SU-DHL-6 (cell line): ENCODE results near the gene PYDC1.
"Not testable (repeated sequence)": the region's sequence is repeated elsewhere in the genome, so short reads cannot be mapped to it uniquely, and the experiment has no call there.

Experiments used
- H2AFZ ChIP-seq: fragments of 200-600 bp; sonication (generic); 2 replicates; pipeline ENCODE4 v1.6.1; 2014; ENCODE audit warnings: low read depth, mild to moderate bottlenecking, moderate library complexity, mixed read lengths, antibody characterized with exemption, low read length; ENCODE audit not compliant: severe bottlenecking
- H3F3A ChIP-seq: fragments of 200-600 bp; shearing (Covaris generic); 2 replicates; pipeline ENCODE4 v1.6.0; 2016; ENCODE audit warnings: antibody characterized with exemption, mild to moderate bottlenecking; ENCODE audit not compliant: insufficient read depth
- H3K27ac ChIP-seq: fragments of 200-600 bp; sonication (generic); 2 replicates; pipeline ENCODE4 v1.5.1; 2016; ENCODE audit warnings: low read depth, mild to moderate bottlenecking, low read length, moderate library complexity, mixed read lengths
- H3K27me3 ChIP-seq: fragments of 200-600 bp; sonication (generic), shearing (Covaris generic); 2 replicates; pipeline ENCODE4 v1.6.0; 2014; ENCODE audit warnings: mild to moderate bottlenecking, low read length
- H3K36me3 ChIP-seq: fragments of 200-600 bp; sonication (generic); 2 replicates; pipeline ENCODE4 v1.6.1; 2014; ENCODE audit warnings: mild to moderate bottlenecking, low read length, mixed read lengths
- H3K4me2 ChIP-seq: fragments of 300-600, 200-600 bp; shearing (Covaris generic), sonication (generic); 2 replicates; pipeline ENCODE4 v1.6.0; 2014; ENCODE audit warnings: low read length, low read depth, mild to moderate bottlenecking; ENCODE audit not compliant: poor library complexity, severe bottlenecking
- H3K4me3 ChIP-seq: fragments of 200-600 bp; sonication (generic); 2 replicates; pipeline ENCODE4 v1.5.1; 2014; ENCODE audit warnings: antibody characterized with exemption, low read length, mild to moderate bottlenecking, mixed read lengths; ENCODE audit not compliant: insufficient read depth, poor library complexity, severe bottlenecking
- H3K79me2 ChIP-seq: fragments of 200-600 bp; sonication (generic); 2 replicates; pipeline ENCODE4 v1.6.1; 2014; ENCODE audit warnings: mild to moderate bottlenecking, low read length, moderate library complexity; ENCODE audit not compliant: insufficient read depth
- H3K9ac ChIP-seq: fragments of 200-600 bp; sonication (generic); 2 replicates; pipeline ENCODE4 v1.7.0; 2014; ENCODE audit warnings: mild to moderate bottlenecking, low read length
- H3K9me2 ChIP-seq: fragments of 200-600 bp; sonication (generic); replicated peaks from 2 replicates; pipeline ENCODE4 v1.6.1; 2014; ENCODE audit warnings: low read length; ENCODE audit not compliant: insufficient read depth
- H3K9me3 ChIP-seq: fragments of 200-600 bp; sonication (generic); 2 replicates; pipeline ENCODE4 v1.6.1; 2014; ENCODE audit warnings: low read length, mixed read lengths; ENCODE audit not compliant: insufficient read depth
- H4K20me1 ChIP-seq: fragments of 200-600 bp; sonication (generic); 2 replicates; pipeline ENCODE4 v1.6.1; 2014; ENCODE audit warnings: low read depth, mild to moderate bottlenecking, antibody characterized with exemption, low read length, moderate library complexity, mixed read lengths
- CTCF ChIP-seq: fragments of 200-600 bp; sonication (generic); IDR thresholded peaks from one replicate; pipeline ENCODE4 v1.5.1; 2017; ENCODE audit warnings: antibody characterized with exemption, mild to moderate bottlenecking, low read length, moderate library complexity; ENCODE audit not compliant: insufficient read depth, poor library complexity, severe bottlenecking
- EZH2phosphoT487 ChIP-seq: fragments of 200-600 bp; sonication (generic), shearing (Covaris generic); conservative IDR thresholded peaks from 2 replicates; pipeline ENCODE4 v1.6.1; 2018; ENCODE audit warnings: mild to moderate bottlenecking, antibody characterized with exemption, low read length, moderate library complexity, mixed read lengths

PYDC1 gene

DNA sequence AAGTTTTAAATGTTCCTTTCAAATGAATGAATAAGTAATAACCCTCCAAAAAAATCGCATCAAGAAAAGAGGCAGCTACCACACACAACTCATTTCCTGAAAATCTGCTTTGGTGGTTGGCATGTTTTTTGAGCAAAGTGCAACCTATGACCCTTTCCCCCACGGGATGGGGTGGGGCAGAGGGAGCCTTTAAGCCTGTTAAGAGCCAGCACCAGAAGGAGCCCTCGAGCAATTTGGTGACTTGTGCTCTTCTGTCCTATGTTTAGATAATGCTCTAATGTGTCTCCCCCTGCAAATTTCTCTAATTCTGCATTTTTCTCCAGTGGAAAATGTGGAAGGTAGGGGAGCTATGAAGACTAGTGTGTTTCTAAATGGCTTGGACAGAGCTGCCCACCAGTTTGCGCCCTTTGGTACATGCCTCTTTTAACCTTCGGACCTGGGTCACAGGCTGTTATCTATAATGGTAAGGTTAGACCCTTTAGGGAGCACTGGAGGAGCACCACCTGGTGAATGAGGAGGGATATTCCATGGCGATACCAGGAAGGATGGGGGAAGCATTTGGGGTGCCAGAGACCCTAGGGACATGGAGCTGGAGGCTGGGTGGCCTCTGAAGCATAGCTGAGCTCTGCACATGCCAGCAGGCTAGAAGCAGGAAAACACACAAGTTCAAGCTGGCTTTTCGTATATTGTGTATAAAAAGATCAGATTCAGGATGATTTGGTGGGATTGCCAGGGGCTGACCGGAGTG is 15.9 kb downstream of the PYDC1 start:
- Histone ChIP-seq H3K9me2 (no peaks in the 10 kb centered on the region), H2AFZ (no peak overlapping the region), H3K27ac (no peak overlapping the region), H3F3A (peaks cover 46% of the 10 kb centered on the region), H3K79me2 (no peaks in the 10 kb centered on the region), H3K4me3 (no peak overlapping the region), H3K36me3 (no peaks in the 10 kb centered on the region), H4K20me1 (no peaks in the 10 kb centered on the region), H3K4me2 (peak overlapping the region; percentile 61), H3K27me3 (no peaks in the 10 kb centered on the region), H3K9ac (no peak overlapping the region), H3K9me3 (no peaks in the 10 kb centered on the region)
- no peak for TF ChIP-seq CTCF
- no peak for TF ChIP-seq EZH2phosphoT487

GRCh38 chr16:31200111-31200510 is 16.8 kb downstream of the PYDC1 start:
- H3K27ac ChIP-seq, result not testable (repeated sequence)

GRCh38 chr16:31199430-31200041 is 17.4 kb downstream of the PYDC1 start:
- Histone ChIP-seq H3F3A (peaks cover 59% of the 10 kb centered on the region), H3K9ac (no peak overlapping the region), H3K9me2 (no peaks in the 10 kb centered on the region), H2AFZ (no peak overlapping the region), H3K27ac (no peak overlapping the region), H3K4me3 (no peak overlapping the region), H3K79me2 (no peaks in the 10 kb centered on the region), H4K20me1 (peaks cover 6% of the 10 kb centered on the region; the same call in 1 of the 2 replicates), H3K27me3 (no peaks in the 10 kb centered on the region), H3K36me3 (peaks cover 6% of the 10 kb centered on the region), H3K4me2 (no peak overlapping the region), H3K9me3 (no peaks in the 10 kb centered on the region)
- TF ChIP-seq CTCF (no peak), EZH2phosphoT487 (no peak)

More at GRCh38 chr16:31200111-31200510, 16.8 kb downstream of the PYDC1 start:
- H4K20me1 ChIP-seq, H3K36me3 ChIP-seq, H3K4me3 ChIP-seq, H3K4me2 ChIP-seq, H2AFZ ChIP-seq, H3K9me2 ChIP-seq, H3K27me3 ChIP-seq, H3K9me3 ChIP-seq, H3K79me2 ChIP-seq, H3K9ac ChIP-seq: not testable (repeated sequence)
- peaks cover 54% of the 10 kb centered on the region for H3F3A ChIP-seq

DNA sequence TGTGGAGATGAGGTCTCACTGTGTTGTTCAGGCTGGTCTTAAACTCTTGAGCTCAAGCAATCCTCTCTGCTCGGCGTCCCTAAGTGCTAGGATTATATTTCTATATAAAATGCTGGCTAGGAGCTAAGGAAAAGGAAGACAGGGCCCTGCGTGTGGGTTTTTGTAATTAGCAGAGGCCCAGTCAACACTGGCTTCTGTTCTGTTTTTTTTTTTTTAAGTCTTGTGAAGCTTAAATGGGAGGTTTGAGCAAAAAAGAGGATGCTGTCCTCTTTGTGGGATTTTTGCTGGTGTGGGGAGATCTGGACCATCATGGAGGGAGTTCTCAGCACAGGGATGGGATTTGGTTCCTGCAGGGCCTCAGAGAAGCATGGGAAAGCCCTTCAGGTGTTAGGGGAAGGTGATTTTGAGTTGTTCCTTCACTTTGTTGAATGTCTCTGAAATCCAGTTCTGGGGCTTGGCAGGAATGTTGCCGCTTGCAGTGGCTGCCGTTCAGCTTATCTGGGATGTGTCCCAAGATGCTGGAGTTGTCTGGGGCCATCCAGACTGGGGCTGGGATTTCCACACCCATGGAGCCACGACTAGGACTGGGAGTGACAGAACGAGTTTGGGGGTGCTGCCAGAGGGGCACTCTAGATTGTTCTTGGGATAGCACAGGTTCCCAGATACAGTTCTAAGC is 18.6 kb downstream of the PYDC1 start:
- TF ChIP-seq EZH2phosphoT487 (no peak), CTCF (no peak)
- no peak overlapping the region for H3K27ac ChIP-seq
- H3K9ac ChIP-seq, result no peak overlapping the region
- no peaks in the 10 kb centered on the region for H3K79me2 ChIP-seq
- peaks cover 15% of the 10 kb centered on the region for H3K36me3 ChIP-seq
- H3K9me3 ChIP-seq, result no peaks in the 10 kb centered on the region
- H3K4me2 ChIP-seq, result no peak overlapping the region
- H4K20me1 ChIP-seq, result peaks cover 6% of the 10 kb centered on the region; the same call in 1 of the 2 replicates
- H3K4me3 ChIP-seq, result no peak overlapping the region
- peaks cover 70% of the 10 kb centered on the region for H3F3A ChIP-seq
- H3K9me2 ChIP-seq, result no peaks in the 10 kb centered on the region
- no peaks in the 10 kb centered on the region for H3K27me3 ChIP-seq
- no peak overlapping the region for H2AFZ ChIP-seq
